HG03066 (cell line): Measurements from ENCODE around the gene FXN.
A peak's percentile ranks its signal among the peaks of the same experiment; 100 is the strongest.
"Not testable (repeated sequence)": the region's sequence is repeated elsewhere in the genome, so short reads cannot be mapped to it uniquely, and the experiment has no call there.

Experiments
- ATAC-seq: cut with Tn5 transposase; IDR thresholded peaks from one replicate; pipeline ENCODE4 v1.9.1; 2021; ENCODE audit warnings: low read depth; ENCODE audit not compliant: unreplicated experiment

FXN gene

DNA sequence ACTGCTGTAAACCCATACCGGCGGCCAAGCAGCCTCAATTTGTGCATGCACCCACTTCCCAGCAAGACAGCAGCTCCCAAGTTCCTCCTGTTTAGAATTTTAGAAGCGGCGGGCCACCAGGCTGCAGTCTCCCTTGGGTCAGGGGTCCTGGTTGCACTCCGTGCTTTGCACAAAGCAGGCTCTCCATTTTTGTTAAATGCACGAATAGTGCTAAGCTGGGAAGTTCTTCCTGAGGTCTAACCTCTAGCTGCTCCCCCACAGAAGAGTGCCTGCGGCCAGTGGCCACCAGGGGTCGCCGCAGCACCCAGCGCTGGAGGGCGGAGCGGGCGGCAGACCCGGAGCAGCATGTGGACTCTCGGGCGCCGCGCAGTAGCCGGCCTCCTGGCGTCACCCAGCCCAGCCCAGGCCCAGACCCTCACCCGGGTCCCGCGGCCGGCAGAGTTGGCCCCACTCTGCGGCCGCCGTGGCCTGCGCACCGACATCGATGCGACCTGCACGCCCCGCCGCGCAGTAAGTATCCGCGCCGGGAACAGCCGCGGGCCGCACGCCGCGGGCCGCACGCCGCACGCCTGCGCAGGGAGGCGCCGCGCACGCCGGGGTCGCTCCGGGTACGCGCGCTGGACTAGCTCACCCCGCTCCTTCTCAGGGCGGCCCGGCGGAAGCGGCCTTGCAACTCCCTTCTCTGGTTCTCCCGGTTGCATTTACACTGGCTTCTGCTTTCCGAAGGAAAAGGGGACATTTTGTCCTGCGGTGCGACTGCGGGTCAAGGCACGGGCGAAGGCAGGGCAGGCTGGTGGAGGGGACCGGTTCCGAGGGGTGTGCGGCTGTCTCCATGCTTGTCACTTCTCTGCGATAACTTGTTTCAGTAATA, at the start of gene FXN:
Gene FXN, plus strand, starts transcription at position 315 of the 871 bp plus-strand sequence. Its CDS starts 31 bp downstream, at position 346.
- ATAC-seq = peak; percentile 89

GRCh38 chr9:68986949-68987348, 48.6 kb upstream of the FXN start:
- ATAC-seq = not testable (repeated sequence)

DNA sequence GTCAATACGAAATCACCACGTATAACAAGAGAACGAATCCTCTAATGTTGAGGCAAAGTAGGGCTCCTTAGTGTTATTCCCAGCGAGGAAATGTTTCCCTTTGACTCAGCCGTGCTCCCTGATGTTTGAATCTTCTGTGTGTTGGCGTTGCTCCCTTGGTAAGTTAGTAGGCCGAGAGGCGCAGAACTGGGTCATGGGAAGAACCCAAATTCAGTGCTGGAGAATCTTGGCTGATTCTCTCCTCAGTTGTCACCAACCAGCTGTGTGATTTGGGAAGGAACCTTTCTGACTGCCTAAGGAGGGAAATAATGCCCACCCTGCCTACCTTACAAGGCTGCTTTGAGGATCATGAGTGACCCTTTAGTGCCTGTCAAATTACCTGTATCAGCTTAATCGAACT, 44.1 kb upstream of the FXN start:
- ATAC-seq = no peak

- no peak for ATAC-seq
These were observed 39.8 kb upstream of the FXN start for GRCh38 chr9:68995776-68996175.

- ATAC-seq = no peak
These were observed 39.1 kb upstream of the FXN start for GRCh38 chr9:68996462-68996861.

- no peak for ATAC-seq
These were observed 37.9 kb upstream of the FXN start for GRCh38 chr9:68997666-68998065.

DNA sequence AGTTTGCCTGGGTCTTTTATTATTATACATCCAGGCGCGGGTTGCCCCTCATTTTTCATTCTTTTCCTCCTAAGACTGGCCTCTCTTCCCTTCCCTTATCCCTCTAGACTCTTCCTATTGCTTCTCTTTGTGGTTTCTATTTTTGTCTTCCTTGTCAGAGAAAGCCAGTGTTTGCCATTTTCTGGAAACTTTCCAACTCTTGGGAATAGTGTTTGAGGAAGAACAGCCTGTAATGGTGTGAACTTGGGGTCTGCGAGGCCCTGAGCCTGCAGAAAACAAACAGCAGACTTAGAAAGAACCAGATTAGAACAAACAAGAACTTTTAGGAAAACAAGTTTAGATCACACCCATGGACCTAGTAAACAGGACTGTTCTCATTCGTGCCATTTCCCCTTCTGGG, 37.2 kb upstream of the FXN start:
- ATAC-seq = no peak

DNA sequence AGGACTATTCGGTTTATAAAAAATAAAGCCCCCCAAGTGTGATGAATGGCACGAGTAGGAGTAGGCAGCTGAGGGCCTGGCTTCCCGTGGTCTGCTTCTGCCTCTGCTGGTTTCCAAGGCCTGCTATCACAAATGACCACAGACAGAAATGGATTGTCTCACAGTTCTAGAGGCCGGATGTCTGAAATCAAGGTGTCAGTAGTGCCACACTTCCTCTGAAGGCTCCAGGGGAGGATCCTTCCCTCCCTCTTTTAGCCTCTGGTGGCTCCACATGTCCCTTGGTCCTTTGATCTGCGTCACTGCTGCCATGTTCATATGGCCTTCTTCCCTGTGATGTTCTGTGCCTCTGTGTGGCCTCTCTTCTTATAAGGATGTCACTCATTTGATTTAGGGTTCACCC, 36.7 kb upstream of the FXN start:
- ATAC-seq = no peak

DNA sequence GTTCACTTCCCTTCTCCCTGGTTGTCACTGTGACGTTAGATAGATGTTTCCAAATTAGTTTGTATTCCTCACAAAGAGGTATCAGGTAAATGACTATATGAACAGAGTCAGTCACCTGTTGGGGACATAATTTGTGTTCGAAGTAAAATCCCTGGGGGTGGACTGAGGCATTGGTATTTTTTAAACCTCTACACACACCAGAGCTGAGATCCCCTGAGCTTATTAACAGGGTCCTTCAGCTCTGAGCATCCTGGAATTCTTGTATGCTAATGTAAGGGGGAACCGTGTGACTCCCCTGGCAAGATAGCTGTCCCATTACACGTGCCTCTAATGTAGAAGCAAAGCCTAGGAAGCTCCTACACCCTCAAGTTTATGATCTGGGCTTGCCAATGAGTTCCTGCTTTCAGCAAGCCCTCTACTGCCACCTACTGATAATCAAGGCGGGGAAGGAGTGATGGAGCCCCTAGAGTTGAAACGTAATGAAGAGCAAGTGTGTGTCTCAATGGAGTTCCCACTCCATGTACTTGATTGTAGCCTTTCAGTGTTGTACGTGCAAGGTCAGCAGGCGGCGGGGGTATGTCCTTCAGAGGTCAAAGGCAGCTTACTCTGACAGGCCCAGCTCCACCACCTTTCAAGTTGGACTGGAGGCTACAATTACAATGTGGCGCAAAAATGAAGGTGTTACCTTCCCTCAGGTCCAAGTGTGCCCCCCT, 36.0 kb upstream of the FXN start:
- peak; percentile 67 for ATAC-seq

- no peak for ATAC-seq
These were observed 33.6 kb upstream of the FXN start for GRCh38 chr9:69001921-69002320.

DNA sequence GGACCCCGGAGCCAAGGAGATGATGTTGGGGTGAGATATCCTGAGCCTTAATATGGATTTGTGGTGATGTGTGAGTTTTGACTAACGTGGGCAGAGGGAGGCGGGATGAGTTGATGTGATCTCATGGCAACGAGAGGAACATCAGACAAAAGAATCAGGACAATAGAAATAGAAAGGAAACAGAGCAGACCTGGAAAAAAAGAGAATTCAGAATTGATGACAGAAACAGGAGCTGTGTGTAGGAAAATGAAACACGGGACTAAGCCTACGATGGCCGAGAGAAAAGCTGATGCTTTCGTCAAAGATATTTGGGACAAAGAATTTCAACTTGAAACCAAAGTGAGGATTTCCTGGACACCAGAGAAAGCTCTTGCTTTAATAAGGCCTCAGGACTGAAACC, 32.5 kb upstream of the FXN start:
- no peak for ATAC-seq

DNA sequence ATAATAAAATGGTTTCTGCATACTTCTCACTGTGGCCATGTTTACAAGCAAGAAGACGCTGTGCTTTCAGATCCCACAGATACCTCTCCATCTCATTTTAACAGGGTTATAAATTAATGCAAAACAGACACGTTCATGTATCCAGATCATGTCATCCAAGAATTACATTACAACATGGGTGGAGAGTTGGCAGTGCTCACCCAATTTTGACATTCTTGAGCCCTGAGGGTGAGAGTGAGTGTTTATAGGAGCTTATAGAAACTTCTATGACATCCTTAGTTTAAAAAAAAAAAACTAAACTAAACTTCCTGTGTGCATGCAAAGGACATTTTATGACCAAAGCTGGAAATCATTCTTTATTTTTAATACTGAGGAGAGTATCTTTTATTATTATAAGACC, 30.7 kb upstream of the FXN start:
- no peak for ATAC-seq

GRCh38 chr9:69009708-69010107, 25.8 kb upstream of the FXN start:
- ATAC-seq = no peak

GRCh38 chr9:69012696-69013381, 22.7 kb upstream of the FXN start:
- ATAC-seq = no peak

GRCh38 chr9:69013382-69013727, 22.2 kb upstream of the FXN start:
- no peak for ATAC-seq

DNA sequence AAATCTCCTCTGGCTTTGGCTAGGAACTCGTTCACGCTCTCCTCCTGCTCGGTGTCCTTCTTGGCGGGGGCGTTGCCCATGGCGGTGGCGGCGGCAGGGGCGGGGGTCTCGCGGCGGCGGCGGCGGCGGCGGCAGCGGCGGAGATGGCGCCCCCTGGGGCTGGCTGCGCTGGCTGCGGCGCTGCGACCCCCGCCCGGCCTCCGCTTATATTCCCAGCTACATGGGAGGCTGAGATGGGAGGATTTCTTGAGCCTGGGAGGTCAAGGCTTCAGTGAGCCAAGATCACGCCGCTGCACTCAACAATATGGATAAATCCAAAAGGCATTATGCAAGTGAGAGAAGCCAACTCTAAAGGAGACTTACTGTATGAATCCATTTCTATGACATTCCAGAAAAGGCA, 21.5 kb upstream of the FXN start, which contains the start of gene PRKACG:
Gene PRKACG, minus strand, starts transcription at position 101 of the 400 bp plus-strand sequence. Its CDS starts 21 bp downstream, at position 80.
- no peak for ATAC-seq

GRCh38 chr9:69016191-69017096, 19.1 kb upstream of the FXN start:
- no peak for ATAC-seq

DNA sequence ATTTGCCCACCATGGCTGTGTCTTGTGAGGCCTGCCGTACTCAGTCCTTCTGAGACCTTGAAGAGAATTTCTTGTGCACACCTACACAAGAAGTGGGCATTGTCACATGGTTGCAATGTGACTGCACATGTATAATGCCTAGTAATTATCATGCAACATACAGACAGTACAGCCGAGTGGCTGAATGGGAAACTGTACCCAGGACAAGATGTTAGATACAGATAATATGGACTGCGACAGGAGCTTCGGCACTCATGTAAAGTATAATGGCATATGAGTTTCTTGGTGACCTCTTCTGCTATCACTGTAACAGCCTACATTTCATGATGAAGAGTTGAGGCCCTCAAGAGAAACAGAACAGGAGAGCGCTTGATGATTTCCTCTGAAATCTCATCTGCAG, 16.8 kb upstream of the FXN start:
- ATAC-seq = no peak

DNA sequence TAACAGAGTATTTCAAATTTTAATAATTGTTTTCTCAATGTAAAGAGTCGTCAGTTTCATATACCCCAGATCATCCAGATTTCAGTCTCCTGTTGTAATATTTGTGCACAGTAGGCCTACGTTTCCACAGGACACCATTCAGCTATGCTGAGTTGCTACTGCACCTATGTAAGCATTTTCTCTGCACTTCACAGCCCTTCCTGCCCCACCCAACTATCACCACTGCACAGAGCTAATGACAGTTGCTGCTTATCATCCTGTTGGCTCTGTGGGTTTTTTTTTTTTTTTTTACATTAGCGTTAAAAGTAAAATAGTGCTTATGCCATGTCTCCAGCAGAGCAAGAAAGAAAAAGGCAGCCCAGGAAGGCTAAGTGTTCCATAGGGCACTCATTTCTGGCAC, 15.7 kb upstream of the FXN start:
- no peak for ATAC-seq
